ENCODE results near the gene TACR1. TPM values are rescaled to one million over a fixed set of nuclear protein-coding genes. Genes with fewer than 3 reads are reported as not detected.

The TACR1 gene
- total and polyA plus RNA-seq, 7 donors = 0.03 to 0.37 (median 0.13) TPM

- Histone ChIP-seq H3K27me3 (ENCODE audit: insufficient read depth in 3 of 3, low read length in 2 of 3) (no peaks in the 10 kb centered on the region), H3K9me3 (no peaks in the 10 kb centered on the region), H3K27ac (no peak overlapping the region), H3K36me3 (ENCODE audit: insufficient read depth in 1 of 2, low read depth in 1 of 2) (no peaks in the 10 kb centered on the region), H3K4me1 (no peaks in the 10 kb centered on the region), H3K4me3 (no peak overlapping the region)
- TF ChIP-seq, protein P1, sequence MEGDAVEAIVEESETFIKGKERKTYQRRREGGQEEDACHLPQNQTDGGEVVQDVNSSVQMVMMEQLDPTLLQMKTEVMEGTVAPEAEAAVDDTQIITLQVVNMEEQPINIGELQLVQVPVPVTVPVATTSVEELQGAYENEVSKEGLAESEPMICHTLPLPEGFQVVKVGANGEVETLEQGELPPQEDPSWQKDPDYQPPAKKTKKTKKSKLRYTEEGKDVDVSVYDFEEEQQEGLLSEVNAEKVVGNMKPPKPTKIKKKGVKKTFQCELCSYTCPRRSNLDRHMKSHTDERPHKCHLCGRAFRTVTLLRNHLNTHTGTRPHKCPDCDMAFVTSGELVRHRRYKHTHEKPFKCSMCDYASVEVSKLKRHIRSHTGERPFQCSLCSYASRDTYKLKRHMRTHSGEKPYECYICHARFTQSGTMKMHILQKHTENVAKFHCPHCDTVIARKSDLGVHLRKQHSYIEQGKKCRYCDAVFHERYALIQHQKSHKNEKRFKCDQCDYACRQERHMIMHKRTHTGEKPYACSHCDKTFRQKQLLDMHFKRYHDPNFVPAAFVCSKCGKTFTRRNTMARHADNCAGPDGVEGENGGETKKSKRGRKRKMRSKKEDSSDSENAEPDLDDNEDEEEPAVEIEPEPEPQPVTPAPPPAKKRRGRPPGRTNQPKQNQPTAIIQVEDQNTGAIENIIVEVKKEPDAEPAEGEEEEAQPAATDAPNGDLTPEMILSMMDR (IDR thresholded peaks at IDR 0.05) = no peak
- intact Hi-C loops (cut with DNase I) = no loop called here
- DNase-seq = no peak
- ATAC-seq = no peak
- 95% methylated on average over 2 of the region's 2 CpGs for WGBS, 3 donors
Observed at GRCh38 chr2:75170889-75171288, 28.4 kb downstream of the TACR1 start.

GRCh38 chr2:75168186-75168585, 31.1 kb downstream of the TACR1 start:
- no peaks in the 10 kb centered on the region for H3K36me3 ChIP-seq (ENCODE audit: insufficient read depth in 1 of 2, low read depth in 1 of 2)
- no peak overlapping the region for H3K4me3 ChIP-seq
- H3K9me3 ChIP-seq = no peaks in the 10 kb centered on the region
- H3K4me1 ChIP-seq = no peaks in the 10 kb centered on the region
- H3K27me3 ChIP-seq (ENCODE audit: insufficient read depth in 3 of 3, low read length in 2 of 3) = no peaks in the 10 kb centered on the region
- DNase-seq = no peak
- intact Hi-C loops (cut with DNase I) = no loop called here
- TF ChIP-seq, protein P1 (IDR thresholded peaks at IDR 0.05) = no peak
- ATAC-seq = no peak
- H3K27ac ChIP-seq = no peak overlapping the region
- WGBS, 3 donors = 53 to 60% (median 60%) methylated on average over 2 of the region's 2 CpGs

GRCh38 chr2:75166491-75166890, 32.8 kb downstream of the TACR1 start:
- Histone ChIP-seq H3K27ac (no peak overlapping the region), H3K4me1 (peaks cover 9% of the 10 kb centered on the region), H3K4me3 (no peak overlapping the region), H3K27me3 (ENCODE audit: insufficient read depth in 3 of 3, low read length in 2 of 3) (no peaks in the 10 kb centered on the region), H3K36me3 (ENCODE audit: insufficient read depth in 1 of 2, low read depth in 1 of 2) (no peaks in the 10 kb centered on the region), H3K9me3 (no peaks in the 10 kb centered on the region)
- 92 to 96% (median 92%) methylated on average over 3 of the region's 3 CpGs for WGBS, 3 donors
- TF ChIP-seq, protein P1 (IDR thresholded peaks at IDR 0.05) = no peak
- DNase-seq (no peak), ATAC-seq (no peak)
- intact Hi-C loops (cut with DNase I) = no loop called here

GRCh38 chr2:75162897-75163296, 36.4 kb downstream of the TACR1 start:
- intact Hi-C loops (cut with DNase I) = no loop called here
- Histone ChIP-seq H3K4me1 (peaks cover 9% of the 10 kb centered on the region), H3K27me3 (ENCODE audit: insufficient read depth in 3 of 3, low read length in 2 of 3) (no peaks in the 10 kb centered on the region), H3K36me3 (ENCODE audit: insufficient read depth in 1 of 2, low read depth in 1 of 2) (no peaks in the 10 kb centered on the region), H3K27ac (no peak overlapping the region), H3K4me3 (no peak overlapping the region), H3K9me3 (no peaks in the 10 kb centered on the region)
- ATAC-seq = peak in 1 of 4 donors; percentile 40
- WGBS, 3 donors = 51 to 68% (median 65%) methylated on average over 2 of the region's 2 CpGs
- DNase-seq = no peak
- TF ChIP-seq, protein P1 (IDR thresholded peaks at IDR 0.05) = no peak

DNA sequence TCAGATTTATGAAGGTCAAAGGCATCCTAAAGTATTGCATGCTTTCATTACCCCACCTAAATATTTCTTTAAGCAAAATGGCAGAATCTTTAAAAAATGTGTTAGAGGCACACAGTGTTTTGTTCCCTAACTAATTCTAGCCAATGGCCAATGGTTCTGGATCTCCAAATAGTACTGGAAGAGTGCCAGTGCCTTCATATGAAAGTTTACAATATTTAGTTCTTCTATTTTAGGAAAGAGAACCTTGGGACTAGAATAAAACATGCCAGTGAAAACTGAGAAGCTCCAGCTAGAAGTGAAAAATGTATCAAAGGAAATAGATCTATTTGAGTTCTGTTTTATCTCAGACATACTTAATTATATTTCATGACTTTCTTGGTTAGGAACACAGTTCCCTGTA, 37.1 kb downstream of the TACR1 start:
- Histone ChIP-seq H3K4me3 (no peak overlapping the region), H3K27ac (no peak overlapping the region), H3K4me1 (peaks cover 9% of the 10 kb centered on the region), H3K27me3 (ENCODE audit: insufficient read depth in 3 of 3, low read length in 2 of 3) (no peaks in the 10 kb centered on the region), H3K9me3 (no peaks in the 10 kb centered on the region), H3K36me3 (ENCODE audit: insufficient read depth in 1 of 2, low read depth in 1 of 2) (no peaks in the 10 kb centered on the region)
- TF ChIP-seq, protein P1 (IDR thresholded peaks at IDR 0.05) = no peak
- intact Hi-C loops (cut with DNase I) = no loop called here
- ATAC-seq (no peak), DNase-seq (no peak)

Data from psoas muscle (tissue), 8 donors.